HepG2 (cell line): ENCODE results near the gene ELAC2.

Experiments used
- BHLHE40 ChIP-seq: IDR thresholded peaks from 2 replicates; pipeline ENCODE4 v1.6.1; 2011; ENCODE audit warnings: low read length, improper control_type of control experiment
- ELF4 ChIP-seq: sonication (generic); formaldehyde crosslinking; IDR thresholded peaks from 2 replicates; pipeline ENCODE4 v1.5.0; 2020; ENCODE audit warnings: missing genetic modification reagents, mild to moderate bottlenecking, moderate library complexity, borderline replicate concordance
- ZNF335 ChIP-seq: sonication (generic); formaldehyde crosslinking; IDR thresholded peaks from 2 replicates; pipeline ENCODE4 v1.4.0; 2020; ENCODE audit warnings: missing genetic modification reagents

DNA sequence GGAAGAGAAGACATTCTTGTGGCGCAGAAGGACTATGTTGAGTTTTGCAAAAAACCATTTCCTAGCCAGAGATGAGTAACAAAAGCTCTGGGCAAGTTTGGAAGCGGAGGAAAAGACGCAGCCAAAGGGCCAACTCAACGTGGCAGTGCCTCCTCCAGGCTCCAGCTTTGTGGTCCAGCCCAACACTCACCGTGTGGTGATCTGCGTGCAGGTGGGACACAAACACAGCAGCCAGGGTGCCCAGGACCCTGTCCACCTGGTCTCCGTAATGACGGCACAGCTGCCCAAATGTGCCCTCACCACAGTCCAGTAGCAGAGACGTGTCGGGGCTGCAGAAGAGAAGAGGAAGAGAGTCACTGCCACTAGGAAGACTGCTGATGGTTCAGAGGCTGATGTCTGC, 21.5 kb downstream of the ELAC2 start:
- TF ChIP-seq ZNF335 (CRISPR knock-in tag): no peak
- TF ChIP-seq BHLHE40: no peak
- TF ChIP-seq ELF4 (CRISPR knock-in tag): no peak
